SK-N-SH (cell line): Measurements from ENCODE around the gene CRYBA2. TPM values are rescaled to one million over a fixed set of nuclear protein-coding genes. Genes with fewer than 3 reads are reported as not detected.

Experiments
- CTCF ChIA-PET: fragments of 300-600, 350-600 bp; formaldehyde crosslinking; extraction: SDS; loops from one replicate; lab custom pipeline; 2021; lab: Yijun Ruan, JAX
- POLR2A ChIA-PET: fragments of 350-600 bp; sonication (Branson Sonifier 250); formaldehyde crosslinking; extraction: SDS; loops from one replicate; lab custom pipeline; 2020; ENCODE audit warnings: antibody characterized with exemption, inconsistent platforms; lab: Yijun Ruan, JAX
- DNase-seq: peaks from one replicate; pipeline ENCODE4 v3.0.0; 2012
- H2AFZ ChIP-seq: fragments of 200-600 bp; sonication (generic); 2 replicates; pipeline ENCODE4 v1.8.1; 2016; ENCODE audit warnings: antibody characterized with exemption, mild to moderate bottlenecking, low read depth
- H3F3A ChIP-seq: fragments of 200-600 bp; sonication (generic); replicated peaks from 2 replicates; pipeline ENCODE3; 2016; ENCODE audit warnings: antibody characterized with exemption, mild to moderate bottlenecking; ENCODE audit not compliant: insufficient read depth
- H3K27ac ChIP-seq, 2 experiments: fragments of 200-500 bp in 1 of 2; fragments of 200-600 bp in 1 of 2; sonication (Bioruptor generic) in 1 of 2; sonication (generic), shearing (Covaris generic) in 1 of 2; 2 replicates each; pipeline versions ENCODE4 v1.5.1 to v1.6.1; 2014 to 2016; ENCODE audit warnings: low read depth in 2 of 2, inconsistent platforms in 1 of 2, low read length in 1 of 2, mild to moderate bottlenecking in 1 of 2, mixed read lengths in 1 of 2
- H3K27me3 ChIP-seq: fragments of 200-600 bp; sonication (generic), shearing (Covaris generic); 2 replicates; pipeline ENCODE4 v1.6.1; 2016; ENCODE audit warnings: mixed run types; ENCODE audit not compliant: insufficient read depth
- H3K36me3 ChIP-seq, 2 experiments: fragments of 200-500 bp in 1 of 2; fragments of 200-600 bp in 1 of 2; sonication (Bioruptor generic) in 1 of 2; sonication (generic) in 1 of 2; replicated peaks in 1 of 2; 2 replicates each; pipeline versions ENCODE3 to v1.5.1; 2014 to 2016; ENCODE audit warnings: low read length in 1 of 2, mild to moderate bottlenecking in 1 of 2; ENCODE audit not compliant: insufficient read depth in 2 of 2, control insufficient read depth in 1 of 2
- H3K4me1 ChIP-seq, 2 experiments: fragments of 200-500 bp in 1 of 2; fragments of 200-600 bp in 1 of 2; sonication (Bioruptor generic) in 1 of 2; sonication (generic), shearing (Covaris generic) in 1 of 2; 2 replicates each; pipeline versions ENCODE4 v1.5.1 to v1.6.1; 2014 to 2016; ENCODE audit warnings: low read depth in 1 of 2, low read length in 1 of 2, mixed run types in 1 of 2; ENCODE audit not compliant: insufficient read depth in 2 of 2, control insufficient read depth in 1 of 2
- H3K4me2 ChIP-seq: fragments of 200-600 bp; sonication (generic), shearing (Covaris generic); 2 replicates; pipeline ENCODE4 v1.6.1; 2017; ENCODE audit warnings: mixed run types
- H3K4me3 ChIP-seq, 2 experiments: fragments of 200-500 bp in 1 of 2; fragments of 200-600 bp in 1 of 2; sonication (Bioruptor generic) in 1 of 2; sonication (generic), shearing (Covaris generic) in 1 of 2; 2 replicates each; pipeline versions ENCODE4 v1.5.1 to v1.8.1; 2014 to 2016; ENCODE audit warnings: low read depth in 2 of 2, inconsistent platforms in 1 of 2, low read length in 1 of 2, mild to moderate bottlenecking in 1 of 2, mixed read lengths in 1 of 2, moderate library complexity in 1 of 2
- H3K79me2 ChIP-seq: fragments of 200-600 bp; sonication (generic); 2 replicates; pipeline ENCODE4 v1.8.1; 2017; ENCODE audit warnings: mild to moderate bottlenecking; ENCODE audit not compliant: insufficient read depth
- H3K9ac ChIP-seq: fragments of 200-600 bp; sonication (generic); 2 replicates; pipeline ENCODE4 v1.6.1; 2017; ENCODE audit warnings: mixed run types
- H3K9me2 ChIP-seq: fragments of 200-600 bp; sonication (generic); 2 replicates; pipeline ENCODE4 v1.6.1; 2017; ENCODE audit warnings: mixed run types
- H3K9me3 ChIP-seq: fragments of 200-600 bp; sonication (generic); 2 replicates; pipeline ENCODE4 v1.6.1; 2017; ENCODE audit warnings: mixed run types, mild to moderate bottlenecking, moderate library complexity
- H4K20me1 ChIP-seq: fragments of 200-600 bp; sonication (generic); 2 replicates; pipeline ENCODE4 v1.6.1; 2017; ENCODE audit warnings: mild to moderate bottlenecking, mixed run types; ENCODE audit not compliant: insufficient read depth
- ELF1 ChIP-seq: IDR thresholded peaks from 2 replicates; pipeline ENCODE4 v1.4.0; 2012
- EP300 ChIP-seq, 2 experiments: IDR thresholded peaks; 2 replicates each; pipeline versions ENCODE4 v1.4.0 to v1.6.1; 2012; ENCODE audit warnings: borderline replicate concordance in 1 of 2, low read depth in 1 of 2, low read length in 1 of 2
- FOSL2 ChIP-seq: IDR thresholded peaks from 2 replicates; pipeline ENCODE4 v1.4.0; 2012; ENCODE audit warnings: low read depth, mild to moderate bottlenecking, moderate library complexity, borderline replicate concordance
- FOXJ3 ChIP-seq: sonication (generic); formaldehyde crosslinking; IDR thresholded peaks from 2 replicates; pipeline ENCODE4 v1.5.1; 2020; ENCODE audit warnings: mild to moderate bottlenecking, missing genetic modification reagents
- FOXM1 ChIP-seq: IDR thresholded peaks from 2 replicates; pipeline ENCODE4 v1.4.0; 2012; ENCODE audit warnings: low read depth, mild to moderate bottlenecking
- GABPA ChIP-seq: IDR thresholded peaks from 2 replicates; pipeline ENCODE4 v1.4.0; 2012; ENCODE audit warnings: low read depth, mild to moderate bottlenecking
- GATA2 ChIP-seq: sonication (generic); formaldehyde crosslinking; IDR thresholded peaks from 2 replicates; pipeline ENCODE4 v1.5.0; 2020; ENCODE audit warnings: mild to moderate bottlenecking, missing genetic modification reagents
- IRF3 ChIP-seq: fragments of 150-350 bp; IDR thresholded peaks from 2 replicates; pipeline ENCODE4 v1.6.1; 2016; ENCODE audit warnings: mild to moderate bottlenecking, low read depth, low read length
- MAX ChIP-seq: IDR thresholded peaks from 2 replicates; pipeline ENCODE4 v1.4.0; 2012; ENCODE audit warnings: low read depth
- MEF2A ChIP-seq: IDR thresholded peaks from 2 replicates; pipeline ENCODE4 v1.4.0; 2012; ENCODE audit warnings: low read depth, borderline replicate concordance
- MXI1 ChIP-seq: IDR thresholded peaks from 2 replicates; pipeline ENCODE4 v1.6.1; 2012; ENCODE audit warnings: mild to moderate bottlenecking, low read depth, low read length, improper control_type of control experiment
- NFIC ChIP-seq: IDR thresholded peaks from 2 replicates; pipeline ENCODE4 v1.4.0; 2012; ENCODE audit warnings: borderline replicate concordance
- POLR2AphosphoS5 ChIP-seq: IDR thresholded peaks from 2 replicates; pipeline ENCODE4 v1.6.1; 2012; ENCODE audit warnings: low read depth, low read length
- RAD21 ChIP-seq: IDR thresholded peaks from 2 replicates; pipeline ENCODE4 v1.6.1; 2012; ENCODE audit warnings: mild to moderate bottlenecking, low read length
- RFX5 ChIP-seq: IDR thresholded peaks from 2 replicates; pipeline ENCODE4 v1.6.1; 2012; ENCODE audit warnings: mild to moderate bottlenecking, improper control_type of control experiment, low read length
- TAF1 ChIP-seq: IDR thresholded peaks from 2 replicates; pipeline ENCODE4 v1.6.1; 2012; ENCODE audit warnings: low read depth, mild to moderate bottlenecking, low read length, moderate library complexity, borderline replicate concordance
- TCF12 ChIP-seq: IDR thresholded peaks from 2 replicates; pipeline ENCODE4 v1.4.0; 2012
- TEAD4 ChIP-seq: IDR thresholded peaks from 2 replicates; pipeline ENCODE4 v1.4.0; 2012; ENCODE audit warnings: mild to moderate bottlenecking, borderline replicate concordance; ENCODE audit not compliant: insufficient read depth
- USF1 ChIP-seq: IDR thresholded peaks from 2 replicates; pipeline ENCODE4 v1.4.0; 2012; ENCODE audit warnings: low read depth, borderline replicate concordance
- WGBS: methylation state at CpG from one replicate; pipeline ENCODE4 v1.1.6; 2017; ENCODE audit warnings: low lambda C conversion rate; 5-methylcytosine and 5-hydroxymethylcytosine counted together
- polyA plus RNA-seq, 3 experiments: library from polyadenylated mRNA; depleted of rRNA; stranded (reverse); fragments of >200 nt; gene quantifications; 2 replicates each; pipeline ENCODE4 v1.2.3, GENCODE V29; 2012

Gene CRYBA2
- polyA plus RNA-seq, 1 of the 3 experiments (the other 2 are of a cell fraction) = not detected

- TF ChIP-seq MXI1 = no peak
- TF ChIP-seq, all 33 proteins: peak for 0
These were observed 49.5 kb upstream of the CRYBA2 start for GRCh38 chr2:219042750-219043149.

GRCh38 chr2:219042157-219042556 lies 48.9 kb upstream of the CRYBA2 start:
- H3K9me3 ChIP-seq = no peaks in the 10 kb centered on the region
- WGBS = 60% methylated on average over 4 of the region's 4 CpGs
- H3K79me2 ChIP-seq = no peaks in the 10 kb centered on the region
- H3K9ac ChIP-seq = no peak overlapping the region
- H3K9me2 ChIP-seq = no peaks in the 10 kb centered on the region
- H3K27ac ChIP-seq = no peak overlapping the region
- no peak overlapping the region for H3K4me3 ChIP-seq
- no peaks in the 10 kb centered on the region for H3K36me3 ChIP-seq
- POLR2A ChIA-PET = no interaction called here
- no peak for DNase-seq
- no peaks in the 10 kb centered on the region for H3K27me3 ChIP-seq
- 0 out of 2 replicates have a peak overlapping the region, but pooled peaks have one; percentile 67 for H2AFZ ChIP-seq
- H3F3A ChIP-seq = no peaks in the 10 kb centered on the region
- TF ChIP-seq NFIC = no peak
- no peak for TF ChIP-seq TEAD4
- TF ChIP-seq FOXM1 = no peak
- no peak overlapping the region for H3K4me2 ChIP-seq
- no peaks in the 10 kb centered on the region for H4K20me1 ChIP-seq
- CTCF ChIA-PET = interaction anchor here (0.6 to 6.7 kb wide), 13 partner anchors 13 to 1124 kb away, joined by 3 to 64 read pairs (median 6); no protein-coding TSS in a partner anchor
- H3K4me1 ChIP-seq = peaks cover 4 to 6% of the 10 kb centered on the region in 2 experiments; a peak in 1 of 4 replicates

More at GRCh38 chr2:219042750-219043149, 49.5 kb upstream of the CRYBA2 start:
- peaks cover under 1% of the 10 kb centered on the region; the same call in 1 of the 2 replicates for H3K27me3 ChIP-seq
- no peaks in the 10 kb centered on the region for H3K36me3 ChIP-seq
- peaks cover 4 to 6% of the 10 kb centered on the region in 2 experiments; a peak in 1 of 4 replicates for H3K4me1 ChIP-seq
- ChIA-PET POLR2A (no interaction called here), CTCF (interaction anchor here (1.4 to 6.7 kb wide), 8 partner anchors 14 to 77 kb away, joined by 4 to 64 read pairs (median 8); no protein-coding TSS in a partner anchor)
- no peak for DNase-seq
- no peak overlapping the region for H3K9ac ChIP-seq
- no peak overlapping the region for H3K4me2 ChIP-seq
- no peaks in the 10 kb centered on the region for H3K9me3 ChIP-seq
- H4K20me1 ChIP-seq = no peaks in the 10 kb centered on the region
- no peak overlapping the region for H3K4me3 ChIP-seq
- H3K27ac ChIP-seq = no peak overlapping the region
- H3F3A ChIP-seq = no peaks in the 10 kb centered on the region
- H3K9me2 ChIP-seq = no peaks in the 10 kb centered on the region
- WGBS = 27% methylated on average over 1 of the region's 2 CpGs
- H2AFZ ChIP-seq = no peak overlapping the region
- no peaks in the 10 kb centered on the region for H3K79me2 ChIP-seq

GRCh38 chr2:219041252-219041651 lies 48.0 kb upstream of the CRYBA2 start, which contains the start of gene CFAP65:
CFAP65 (minus strand) TSS chr2:219041516; CDS start chr2:219039048, 2,468 bp downstream.
- H3K36me3 ChIP-seq = no peaks in the 10 kb centered on the region
- WGBS = 3% methylated on average over 21 of the region's 21 CpGs
- no peaks in the 10 kb centered on the region for H3K9me3 ChIP-seq
- H2AFZ ChIP-seq = peak within 1 kb of the TSS; percentile 67
- H3K27ac ChIP-seq = no peak within 1 kb of the TSS
- peak; percentile 84 for DNase-seq
- peak within 1 kb of the TSS; percentile 74 to 78 for H3K4me3 ChIP-seq
- H3K4me2 ChIP-seq = peak within 1 kb of the TSS; percentile 74
- H3K4me1 ChIP-seq = peaks cover 4 to 6% of the 10 kb centered on the region in 2 experiments; a peak in 1 of 4 replicates
- CTCF ChIA-PET = interaction anchor here (0.8 to 6.7 kb wide), 16 partner anchors 12 to 254 kb away, joined by 3 to 64 read pairs (median 5); no protein-coding TSS in a partner anchor
- H3K27me3 ChIP-seq = no peaks in the 10 kb centered on the region
- no peaks in the 10 kb centered on the region for H3K79me2 ChIP-seq
- POLR2A ChIA-PET = interaction anchor here (1.0 kb wide), 1 partner anchor 118 kb away, joined by 3 read pairs; no protein-coding TSS in a partner anchor
- H3F3A ChIP-seq = no peaks in the 10 kb centered on the region
- H3K9ac ChIP-seq = peak within 1 kb of the TSS; percentile 20; the same call in 1 of the 2 replicates
- no peaks in the 10 kb centered on the region for H4K20me1 ChIP-seq
- H3K9me2 ChIP-seq = no peaks in the 10 kb centered on the region
- TF ChIP-seq RAD21 (no peak), GATA2 (no peak), GABPA (0 out of 2 replicates have a peak, but pooled peaks have one; percentile 38), RFX5 (no peak), ELF1 (peak; percentile 56), FOXJ3 (CRISPR knock-in tag) (no peak), IRF3 (no peak), FOXM1 (no peak), EP300 (IDR thresholded peaks at IDR 0.05; ENCODE audit: borderline replicate concordance in 1 of 2, low read depth in 1 of 2, low read length in 1 of 2) (0 out of 4 replicates have a peak, but pooled peaks of 1 of the 2 experiments have one; percentile 19), NFIC (no peak), TAF1 (no peak), MAX (no peak), POLR2AphosphoS5 (no peak), MEF2A (no peak), USF1 (no peak), FOSL2 (no peak), TEAD4 (no peak), TCF12 (no peak)
